ENCODE data around the gene TBX1.

GRCh38 chr22:19728271-19728670 is 32.3 kb upstream of the TBX1 start:
- TF ChIP-seq POLR2AphosphoS5 (IDR thresholded peaks at IDR 0.05): no peak
- TF ChIP-seq CTCF (IDR thresholded peaks at IDR 0.05): no peak
- TF ChIP-seq POLR2A (IDR thresholded peaks at IDR 0.05): no peak
